Stimulated activated CD8-positive, alpha-beta memory T cell treated with anti-CD3 and anti-CD28 coated beads, Interleukin-12 subunit alpha, Interleukin-12 subunit beta, amount 100 ng/mL, for 24 hours (primary cell): ENCODE data around the gene SSU72.

Experiments used
- DNase-seq: peaks from one replicate; pipeline ENCODE4 v3.0.0-alpha.2; 2020; ENCODE audit errors: extremely low read depth

The SSU72 gene

DNA sequence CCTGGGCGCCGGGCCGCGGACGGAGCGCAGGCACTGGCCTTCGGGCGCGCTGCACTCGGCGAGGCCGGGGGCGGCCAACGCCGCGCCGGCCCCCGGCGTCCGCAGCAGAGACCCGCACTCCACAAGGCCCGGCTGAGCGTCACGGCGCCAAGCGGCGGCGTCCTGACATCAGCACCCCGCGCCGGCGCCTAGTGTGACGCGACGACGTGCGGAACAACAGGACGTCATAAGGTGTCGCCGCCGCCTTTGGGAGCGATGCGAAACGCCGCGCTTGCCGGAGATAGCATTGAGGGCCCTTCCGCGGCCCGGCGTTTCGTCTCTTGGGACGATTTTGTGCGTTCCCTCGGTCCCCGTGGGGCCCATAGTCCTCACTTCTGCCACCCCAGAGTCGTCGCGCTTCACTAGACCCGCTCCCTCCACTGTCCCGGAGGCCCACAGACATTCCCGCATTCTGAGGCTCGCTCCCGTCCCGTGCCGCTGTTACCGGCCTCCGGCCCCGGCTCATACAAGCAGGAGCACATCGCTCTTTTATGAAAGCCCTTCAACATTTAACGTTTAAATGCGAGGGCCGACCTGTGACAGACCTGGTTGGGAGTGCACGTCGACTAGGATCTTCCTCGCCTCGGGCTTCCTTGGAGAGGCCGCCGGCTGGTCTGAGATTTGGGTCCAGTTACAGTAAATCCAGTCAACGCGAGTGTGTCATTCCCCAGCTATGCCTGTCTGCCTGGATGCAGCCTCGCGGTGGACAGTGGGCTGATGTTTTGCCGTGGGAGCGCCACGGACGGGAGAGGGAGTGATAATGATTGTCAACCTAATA lies at the start of gene SSU72:
SSU72 (minus strand) TSS at position 143 of the 817 bp plus-strand sequence. CDS start 306 bp downstream, outside the sequence.
- peak; percentile 85 for DNase-seq

DNA sequence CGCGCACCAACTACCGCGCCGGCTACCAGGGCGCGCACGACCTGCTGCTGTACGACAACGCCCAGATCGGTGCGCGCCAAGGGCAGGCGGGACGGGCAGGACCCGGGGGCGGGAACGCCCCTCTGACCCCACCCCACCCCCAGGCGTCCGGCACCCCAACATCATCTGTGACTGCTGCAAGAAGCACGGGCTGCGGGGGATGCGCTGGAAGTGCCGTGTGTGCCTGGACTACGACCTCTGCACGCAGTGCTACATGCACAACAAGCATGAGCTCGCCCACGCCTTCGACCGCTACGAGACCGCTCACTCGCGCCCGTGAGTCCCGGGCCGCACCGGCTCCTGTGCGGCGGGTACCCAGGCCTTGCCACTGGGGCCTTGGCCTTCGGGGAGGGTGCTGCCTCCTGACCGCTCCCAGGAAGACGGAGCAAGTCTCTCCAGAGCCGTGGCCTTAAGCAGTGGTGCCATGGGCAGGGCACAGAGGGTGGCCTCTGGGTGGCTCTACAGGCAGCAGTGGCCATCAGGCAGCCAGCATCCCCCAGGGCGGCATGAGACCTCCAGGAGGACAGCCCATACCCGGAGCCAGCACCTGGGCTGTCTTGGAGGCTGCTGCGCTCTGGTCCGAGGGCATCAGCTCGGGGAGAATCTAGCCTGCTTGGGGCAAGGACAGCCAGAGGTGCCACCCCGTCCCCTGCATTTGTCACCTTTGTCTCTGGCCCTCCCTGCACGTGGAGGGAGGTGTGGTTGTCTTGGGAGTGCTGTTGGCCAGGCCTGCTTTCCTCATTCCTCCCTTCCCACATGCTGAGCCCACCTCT lies 49.2 kb upstream of the SSU72 start:
- no peak for DNase-seq

DNA sequence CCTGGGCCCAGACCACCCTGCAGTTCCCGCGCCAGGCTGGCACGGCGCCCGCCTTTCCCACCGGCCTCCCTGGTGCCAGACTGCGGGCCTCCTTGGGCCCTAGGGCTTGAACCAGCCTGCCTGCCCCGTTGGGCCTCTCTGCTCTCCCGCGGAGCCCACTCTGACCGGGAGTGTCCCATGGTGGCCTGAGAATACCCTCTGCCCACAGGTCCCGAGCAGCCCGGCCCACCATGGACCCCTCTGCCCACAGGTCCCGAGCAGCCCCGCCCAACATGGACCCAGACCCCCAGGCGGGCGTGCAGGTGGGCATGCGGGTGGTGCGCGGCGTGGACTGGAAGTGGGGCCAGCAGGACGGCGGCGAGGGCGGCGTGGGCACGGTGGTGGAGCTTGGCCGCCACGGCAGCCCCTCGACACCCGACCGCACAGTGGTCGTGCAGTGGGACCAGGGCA lies 48.5 kb upstream of the SSU72 start:
- no peak for DNase-seq

DNA sequence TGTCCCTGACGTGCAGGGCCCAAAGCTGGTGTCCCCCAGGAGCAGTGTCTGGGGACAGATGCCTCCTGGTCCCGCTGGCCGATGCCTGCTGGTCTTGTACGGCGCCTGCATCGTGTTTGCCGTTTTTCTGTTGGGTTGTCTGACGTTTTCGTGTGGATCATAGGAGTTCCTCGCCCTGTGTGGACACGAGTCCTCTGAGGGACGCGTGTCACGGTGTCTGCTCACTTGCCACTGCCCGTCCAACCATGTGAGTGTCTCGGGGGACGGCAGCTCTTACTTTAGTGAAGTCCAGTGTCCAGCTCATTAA lies 48.1 kb upstream of the SSU72 start:
- no peak for DNase-seq

DNA sequence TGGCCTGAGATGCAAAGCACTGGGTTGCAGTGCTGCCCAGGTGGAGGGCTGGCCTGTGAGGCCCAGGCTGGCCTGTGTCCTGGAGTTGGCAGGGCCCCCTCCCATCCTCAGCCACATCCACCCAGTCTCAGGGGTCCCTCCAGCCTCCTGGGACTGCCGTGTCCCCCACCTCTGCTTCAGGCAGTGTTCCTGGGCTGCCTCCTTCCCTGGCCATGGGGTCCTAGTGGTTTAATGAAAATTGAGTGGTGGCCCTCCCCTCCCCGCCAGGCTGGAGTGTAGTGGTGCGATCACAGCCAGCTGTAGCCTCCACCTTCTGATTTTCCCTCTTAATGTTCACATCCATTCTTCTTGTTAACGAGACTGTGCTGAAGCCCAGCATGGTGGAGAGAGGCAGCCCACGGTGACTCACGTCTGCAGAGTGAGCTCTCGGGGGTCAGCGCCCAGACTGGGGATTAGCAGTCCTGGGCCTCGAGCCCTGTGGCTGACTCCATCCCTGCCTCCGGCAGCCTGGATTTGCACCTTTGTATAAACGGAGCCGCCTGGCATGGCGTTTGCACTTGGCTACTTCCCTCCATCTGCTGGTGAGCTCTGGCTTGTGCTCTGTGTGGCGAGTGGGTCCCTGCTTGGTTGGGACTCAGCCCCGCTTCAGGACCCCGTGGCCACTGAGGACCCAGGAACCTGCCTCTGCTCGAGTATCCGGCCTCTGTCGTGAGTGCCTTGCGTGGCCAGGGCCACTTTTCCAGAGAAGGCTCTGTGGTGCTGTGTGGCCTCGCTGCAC lies 47.5 kb upstream of the SSU72 start:
- DNase-seq = no peak

DNA sequence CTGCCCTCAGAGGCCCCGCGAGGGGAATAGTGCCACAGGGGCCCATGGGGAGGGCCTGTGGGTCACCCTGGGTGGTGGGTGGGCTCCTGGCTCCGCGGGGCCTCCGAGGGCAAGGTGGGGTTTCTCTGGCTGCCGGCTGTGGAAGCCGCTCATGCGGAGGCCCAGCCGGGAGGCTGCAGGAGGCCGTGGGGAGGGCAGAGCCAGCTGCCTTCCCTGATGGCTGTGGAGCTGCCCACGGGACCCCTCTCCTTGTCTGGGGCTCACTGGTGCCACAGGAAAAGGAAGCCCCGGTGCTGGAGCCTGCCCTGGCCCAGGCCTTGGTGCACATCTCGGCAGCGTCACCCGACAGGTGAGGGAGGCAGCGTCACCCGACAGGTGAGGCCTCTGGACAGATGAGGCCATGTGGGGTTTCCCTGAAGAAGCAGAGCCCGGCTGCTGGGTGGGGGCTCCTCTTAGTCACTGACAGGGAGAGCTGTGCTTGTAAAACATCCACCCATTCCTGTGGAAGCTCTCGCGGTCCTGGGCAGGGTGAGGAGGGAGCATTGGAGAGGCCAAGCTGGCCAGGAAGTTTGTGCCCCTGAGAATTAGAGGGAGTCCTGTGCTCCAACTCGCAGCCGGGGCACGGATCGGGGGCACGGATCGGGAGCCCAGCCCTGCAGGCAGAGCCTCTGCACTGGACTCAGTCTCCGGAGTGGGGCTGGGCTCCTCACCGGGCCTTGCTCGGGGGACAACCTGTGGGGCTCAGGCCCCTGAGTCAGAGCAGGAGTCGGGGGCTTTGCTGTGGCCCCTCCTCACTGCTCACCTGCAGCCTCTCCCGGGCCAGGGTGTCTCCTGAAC lies 46.7 kb upstream of the SSU72 start:
- DNase-seq = no peak

DNA sequence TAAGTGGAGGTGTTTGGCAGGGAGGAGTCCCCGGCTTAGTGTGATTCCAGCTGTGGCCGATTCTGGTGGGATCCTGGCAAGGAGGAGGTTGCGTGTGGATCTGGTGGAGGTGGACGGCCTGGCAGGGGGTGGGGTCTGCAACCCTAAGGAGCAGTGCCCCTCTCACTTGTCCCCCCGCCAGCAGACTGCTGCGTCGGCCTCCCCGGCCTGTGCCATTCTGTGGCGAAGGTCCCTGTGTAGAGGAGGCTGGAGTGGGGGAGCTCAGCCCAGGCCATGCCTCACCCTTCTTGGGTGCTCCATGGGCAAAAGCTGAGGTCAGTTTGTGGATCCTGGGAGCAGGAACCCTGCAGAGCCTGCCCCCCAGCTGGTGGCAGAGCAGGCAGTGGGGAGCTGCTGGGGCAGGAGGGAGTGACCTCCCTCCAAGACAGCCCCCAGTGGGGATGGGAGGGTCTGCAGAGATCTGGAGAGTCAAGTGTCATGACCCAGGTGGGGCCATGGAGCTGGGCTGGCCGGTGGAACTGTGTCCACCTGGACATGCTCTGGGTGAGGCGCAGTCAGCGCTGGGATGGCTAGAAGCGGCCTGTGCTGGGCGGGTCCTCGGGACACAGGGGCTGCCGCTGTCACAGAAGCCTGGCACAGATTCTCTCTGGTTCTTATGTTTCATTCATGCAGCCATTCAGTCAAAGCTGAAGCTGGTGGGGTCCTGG lies 45.9 kb upstream of the SSU72 start:
- no peak for DNase-seq

DNA sequence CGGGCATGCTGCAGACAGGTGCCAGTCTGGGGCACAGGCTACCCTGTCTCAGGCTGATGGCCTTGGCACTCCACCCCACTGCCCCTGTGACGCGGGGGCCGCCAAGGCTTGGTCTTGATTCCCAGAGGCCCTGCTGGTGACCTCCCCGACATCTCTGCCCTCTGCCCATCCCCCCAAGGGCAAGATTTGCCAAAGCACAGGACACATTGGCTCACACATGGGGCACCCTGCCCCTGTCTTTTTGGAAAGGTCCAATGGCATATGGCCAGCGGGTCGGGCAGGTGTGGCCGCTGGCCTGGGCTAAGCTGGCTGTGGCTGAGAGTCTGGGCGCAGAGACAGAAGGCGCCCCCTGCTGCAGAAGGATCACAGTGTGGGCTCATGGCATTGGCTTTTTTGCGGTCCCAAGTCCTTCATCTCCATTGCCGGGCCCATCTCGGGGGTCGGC lies 45.3 kb upstream of the SSU72 start:
- DNase-seq = no peak

DNA sequence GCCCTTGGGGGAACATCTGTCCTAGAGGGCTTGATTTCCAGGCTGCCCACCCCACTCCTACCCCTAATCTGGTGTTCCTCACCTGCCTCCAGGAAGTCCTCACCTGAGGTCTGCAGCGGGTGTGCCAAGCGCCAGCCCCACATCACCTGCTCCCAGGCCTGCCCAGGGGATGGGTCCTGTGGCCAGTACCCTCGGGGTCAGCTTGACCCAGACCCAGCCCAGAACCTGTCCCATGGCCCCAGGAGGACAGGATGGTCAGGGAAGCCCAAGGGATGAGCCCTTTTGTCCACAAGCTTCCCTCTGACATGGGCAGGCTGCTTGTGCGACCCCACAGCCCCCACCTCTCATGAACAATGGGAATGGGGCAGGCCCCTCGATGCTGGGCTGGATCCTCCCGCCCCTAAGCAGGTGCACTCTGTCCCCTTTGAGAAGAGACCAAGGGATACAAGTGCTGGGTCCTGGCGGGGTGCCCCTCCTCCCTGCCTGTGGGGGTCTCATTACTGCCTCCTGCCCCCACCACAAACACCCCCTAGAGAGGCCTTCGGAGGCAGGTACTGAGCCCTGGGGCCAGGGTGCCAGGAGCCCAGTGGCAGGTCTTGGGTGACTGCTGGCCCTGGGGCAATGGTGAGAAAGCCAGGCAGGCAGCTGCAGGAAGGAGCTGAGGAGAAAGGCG lies 43.9 kb upstream of the SSU72 start:
- DNase-seq = no peak

DNA sequence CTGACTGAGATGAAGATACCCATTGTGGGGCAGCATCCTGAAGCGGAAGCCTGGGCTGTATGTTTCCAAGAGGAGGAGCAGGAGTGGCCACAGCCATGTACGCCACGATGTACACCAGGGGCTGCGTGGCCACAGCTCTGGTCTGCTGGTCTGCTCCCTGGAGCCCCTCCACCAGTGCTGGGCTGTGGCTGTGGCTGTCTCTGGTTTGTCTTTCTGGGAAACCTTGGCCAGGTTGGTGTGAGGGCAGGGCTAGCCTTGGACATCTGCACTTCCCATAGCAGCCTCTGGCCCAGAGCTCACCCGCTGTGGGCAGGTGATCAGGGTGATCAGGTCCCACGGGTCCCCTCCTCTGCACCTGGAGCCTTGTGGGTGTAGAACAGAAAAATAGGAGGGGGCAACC lies 43.3 kb upstream of the SSU72 start:
- DNase-seq = no peak

DNA sequence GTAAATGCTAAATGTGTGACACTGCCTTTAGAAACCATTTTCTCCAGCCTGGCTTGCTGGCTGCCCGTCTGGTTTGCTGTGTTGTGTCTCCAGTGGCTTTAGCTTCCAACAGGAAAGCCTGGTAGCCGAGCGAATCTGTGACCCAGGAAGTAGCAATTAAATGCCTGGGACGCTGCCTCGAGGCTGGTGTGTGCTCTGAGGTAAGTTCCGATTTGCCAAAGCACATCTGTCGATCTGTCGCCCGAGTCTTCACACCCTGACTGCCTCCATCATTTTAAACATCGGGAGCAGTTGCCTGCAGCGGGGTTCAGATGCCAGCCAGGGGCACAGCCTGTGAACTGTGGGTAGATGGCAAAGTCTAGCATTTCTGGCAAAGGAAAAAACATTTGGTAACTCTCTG lies 42.9 kb upstream of the SSU72 start:
- no peak for DNase-seq

DNA sequence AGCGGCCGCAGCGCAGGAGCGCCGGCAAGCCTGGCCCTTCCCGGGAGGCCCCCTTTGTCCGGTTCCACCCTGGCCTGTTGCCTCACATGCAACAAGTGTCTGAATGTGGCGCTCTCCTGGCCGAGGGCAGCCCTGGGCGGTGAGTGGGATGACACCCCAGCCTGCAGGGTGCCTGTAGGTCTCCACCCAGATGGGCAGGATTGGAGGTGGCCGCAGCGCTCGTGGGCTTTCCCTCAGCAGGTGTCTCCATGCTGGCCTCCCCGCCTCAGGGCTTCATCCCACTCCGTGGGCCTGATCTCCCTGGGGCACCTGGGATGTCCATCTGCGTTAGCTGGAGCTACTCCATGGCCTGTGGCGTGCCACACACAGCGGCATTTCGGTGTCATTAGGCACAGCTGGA lies 42.2 kb upstream of the SSU72 start:
- DNase-seq = no peak

DNA sequence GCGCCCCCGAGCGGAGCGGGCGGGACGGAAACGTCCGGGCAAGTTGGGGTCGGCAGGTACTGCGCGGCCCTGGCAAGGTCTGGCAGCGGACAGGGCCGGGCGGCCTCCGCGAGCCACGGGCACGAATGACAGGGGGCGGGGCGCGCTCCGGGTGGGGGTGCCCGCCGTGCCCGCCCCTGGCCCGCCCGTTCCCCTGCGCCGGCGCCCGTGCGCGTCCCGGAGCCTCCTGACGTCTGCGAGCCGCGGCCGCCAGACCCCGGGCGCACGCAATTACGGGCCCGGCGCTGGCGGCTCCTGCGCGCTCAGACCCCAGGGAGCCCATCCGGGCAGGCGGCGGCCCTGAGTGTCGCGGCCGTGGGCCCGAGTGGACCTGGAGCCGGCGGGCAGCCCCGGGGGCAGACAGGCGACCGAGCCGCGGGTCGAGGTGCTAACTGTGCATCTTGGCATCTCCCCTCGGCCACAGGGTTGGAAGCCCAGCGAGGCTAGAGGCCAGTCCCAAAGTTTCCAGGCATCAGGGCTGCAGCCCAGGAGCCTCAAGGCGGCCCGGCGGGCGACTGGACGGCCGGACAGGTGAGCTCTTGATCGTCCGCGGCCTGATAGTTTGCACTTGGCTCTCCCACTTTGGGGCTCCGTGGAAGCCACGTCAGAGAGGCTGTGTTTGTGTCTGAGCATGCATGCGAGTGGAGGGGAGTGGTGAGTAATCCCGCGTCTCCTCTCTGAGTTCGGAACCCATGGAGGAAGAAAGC lies 41.6 kb upstream of the SSU72 start:
- no peak for DNase-seq

DNA sequence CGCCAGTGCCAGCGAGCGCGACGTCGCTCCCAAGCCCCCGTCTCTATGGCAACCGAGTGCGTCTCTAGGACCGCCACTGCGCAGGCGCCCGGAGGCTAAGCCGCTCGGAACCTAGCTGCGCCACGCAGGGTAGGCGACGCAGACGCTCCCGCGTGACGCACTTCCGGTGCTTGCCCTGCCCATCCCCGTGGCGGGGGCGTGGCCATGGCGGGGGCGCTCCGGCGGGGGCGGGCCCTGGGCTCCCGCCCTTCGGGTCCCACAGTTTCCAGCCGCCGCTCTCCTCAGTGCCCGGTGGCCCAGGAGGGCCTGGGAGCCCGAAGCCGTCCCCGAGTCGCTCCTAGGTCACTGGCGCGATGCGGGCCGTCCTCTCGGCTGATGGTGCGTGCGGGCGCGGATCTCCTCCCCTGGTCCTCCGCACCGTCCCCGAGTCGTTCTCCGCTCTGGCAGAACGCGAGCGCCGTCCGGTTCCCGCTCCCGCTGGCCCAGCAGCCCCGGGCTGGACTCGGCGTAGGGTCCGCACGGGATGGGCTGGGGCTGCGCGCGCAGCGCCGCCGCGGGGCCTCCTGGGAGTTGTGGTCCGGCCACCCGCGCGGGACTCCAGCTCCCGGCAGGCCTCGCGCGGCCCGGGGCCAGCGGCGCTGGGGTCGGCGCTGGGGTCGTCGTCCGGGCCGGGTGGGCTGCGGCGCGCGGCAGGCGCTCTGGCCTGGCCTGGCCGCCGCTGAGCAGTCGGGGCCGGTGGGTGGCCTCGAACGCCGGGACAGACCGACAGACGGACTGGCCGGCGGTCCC lies 40.8 kb upstream of the SSU72 start, which contains the start of gene MIB2:
MIB2 (plus strand) TSS at position 245 of the 789 bp plus-strand sequence. CDS start 7,953 bp downstream, outside the sequence.
- peak; percentile 93 for DNase-seq

DNA sequence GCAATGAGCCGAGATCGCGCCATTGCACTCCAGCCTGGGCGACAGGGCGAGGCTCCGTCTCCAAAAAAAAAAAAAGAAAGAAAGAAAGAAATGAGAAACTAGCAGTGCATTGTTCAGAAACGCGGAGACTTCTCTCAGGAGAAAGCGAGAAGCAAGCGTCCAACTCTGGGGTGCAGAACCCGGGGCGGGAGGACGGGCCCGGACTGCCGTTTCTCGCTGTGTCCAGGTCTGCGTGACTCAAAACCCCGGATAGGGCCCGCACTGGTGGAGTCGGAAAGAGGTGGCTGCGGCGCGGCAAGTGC lies 40.2 kb upstream of the SSU72 start:
- no peak for DNase-seq

DNA sequence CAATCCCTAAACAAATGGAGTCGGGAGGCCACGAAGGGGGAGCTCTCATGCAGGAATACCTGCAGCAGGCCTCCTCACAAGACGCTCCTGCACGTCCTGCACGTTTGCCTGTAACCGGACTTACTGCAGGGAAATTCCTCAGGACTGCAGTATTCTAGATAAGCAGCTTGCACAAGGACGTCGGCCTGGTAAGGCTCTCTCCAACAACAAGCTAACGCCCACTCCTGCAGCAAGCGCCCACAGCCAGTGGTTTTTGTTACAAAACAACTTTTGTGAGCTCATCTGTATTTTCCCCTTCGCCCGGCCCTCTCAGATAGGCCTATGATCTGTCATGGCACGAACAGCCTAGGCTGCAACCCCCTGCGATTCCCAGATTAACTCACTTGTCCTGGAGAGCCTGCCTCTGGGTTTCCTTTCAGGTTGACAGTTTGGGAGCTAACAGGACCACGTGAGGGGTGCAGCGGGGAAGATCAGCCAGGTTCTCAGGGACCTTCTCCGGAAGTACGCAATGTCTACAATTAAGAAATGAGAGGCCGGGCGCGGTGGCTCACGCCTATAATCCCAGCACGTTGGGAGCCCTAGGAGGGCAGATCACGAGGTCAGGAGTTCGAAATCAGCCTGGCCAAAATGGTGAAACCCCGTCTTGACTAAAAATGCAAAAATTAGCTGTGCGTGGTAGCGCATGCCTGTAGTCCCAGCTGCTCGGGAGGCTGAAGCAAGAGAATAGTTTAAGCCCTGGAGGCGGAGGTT lies 39.7 kb upstream of the SSU72 start:
- no peak for DNase-seq

DNA sequence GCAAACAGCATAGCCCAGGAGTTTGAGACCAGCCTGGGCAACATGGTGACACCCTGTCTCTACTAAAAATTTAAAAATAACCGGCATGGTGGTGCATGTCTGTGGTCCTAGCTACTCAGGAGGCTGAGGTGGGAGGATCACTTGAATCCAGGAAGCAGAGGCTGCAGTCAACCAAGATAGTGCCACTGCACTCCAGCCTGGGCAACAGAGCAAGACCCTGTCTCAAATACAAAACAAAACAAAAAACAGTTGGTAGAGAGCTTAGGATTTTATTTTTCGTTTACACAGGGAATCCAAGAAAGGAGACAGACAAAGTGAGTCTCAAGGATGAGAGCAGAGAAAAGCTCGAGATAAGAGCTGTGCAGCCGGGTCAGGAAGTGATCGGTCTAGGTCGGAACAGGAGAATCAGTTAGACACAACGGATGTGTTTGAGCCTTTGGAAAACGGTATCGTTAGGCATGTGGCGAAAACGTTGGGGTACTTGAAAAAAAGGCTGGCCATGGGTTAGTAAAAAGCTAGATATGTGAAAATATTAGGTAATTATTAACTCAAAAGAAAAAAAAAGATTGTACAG lies 38.9 kb upstream of the SSU72 start:
- no peak for DNase-seq

DNA sequence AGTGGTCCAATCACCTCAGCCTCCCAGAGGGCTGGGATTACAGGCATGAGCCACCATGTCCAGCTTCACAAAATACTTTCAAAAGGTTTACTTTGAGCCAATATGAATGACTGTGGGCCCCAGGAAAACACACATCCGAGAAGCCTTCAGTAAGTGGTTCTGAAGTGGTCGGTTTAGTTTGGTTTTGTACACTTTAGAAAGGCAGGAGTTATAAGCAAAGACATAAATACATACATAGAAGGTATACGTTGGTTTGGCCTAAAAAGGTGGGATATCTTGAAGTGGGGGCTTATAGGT lies 37.4 kb upstream of the SSU72 start:
- DNase-seq = no peak
